Measurements from ENCODE around the gene SCGB2A2.

Gene SCGB2A2

DNA sequence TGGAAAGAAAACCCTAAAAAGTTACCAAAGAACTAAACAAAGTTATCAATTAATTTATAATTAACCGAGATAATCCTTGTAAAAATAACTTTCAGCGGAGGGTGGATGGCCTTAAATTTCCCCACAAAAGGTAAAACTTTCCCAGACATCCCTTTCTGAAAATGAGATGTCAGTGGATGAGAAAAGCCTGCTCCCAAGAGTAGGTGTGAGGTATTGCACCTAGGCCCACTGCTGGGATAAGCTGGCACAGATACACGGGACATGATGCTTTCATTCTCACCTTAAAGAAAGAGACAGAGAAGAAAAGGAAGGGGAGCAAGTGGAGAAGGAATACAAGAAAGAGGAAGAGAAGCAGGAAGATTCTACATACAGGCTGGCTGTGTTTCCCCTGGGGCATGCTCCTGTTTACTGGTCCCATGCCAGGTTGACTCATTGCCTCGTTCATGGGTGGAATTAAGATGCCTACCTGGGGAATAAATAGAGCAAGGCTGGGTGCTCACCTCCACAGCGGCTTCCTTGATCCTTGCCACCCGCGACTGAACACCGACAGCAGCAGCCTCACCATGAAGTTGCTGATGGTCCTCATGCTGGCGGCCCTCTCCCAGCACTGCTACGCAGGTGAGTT lies at the start of gene SCGB2A2:
Gene SCGB2A2, plus strand, starts transcription at position 505 of the 625 bp plus-strand sequence. Its CDS starts 59 bp downstream, at position 564.
- no peak for DNase-seq (ENCODE audit: low read depth)

DNA sequence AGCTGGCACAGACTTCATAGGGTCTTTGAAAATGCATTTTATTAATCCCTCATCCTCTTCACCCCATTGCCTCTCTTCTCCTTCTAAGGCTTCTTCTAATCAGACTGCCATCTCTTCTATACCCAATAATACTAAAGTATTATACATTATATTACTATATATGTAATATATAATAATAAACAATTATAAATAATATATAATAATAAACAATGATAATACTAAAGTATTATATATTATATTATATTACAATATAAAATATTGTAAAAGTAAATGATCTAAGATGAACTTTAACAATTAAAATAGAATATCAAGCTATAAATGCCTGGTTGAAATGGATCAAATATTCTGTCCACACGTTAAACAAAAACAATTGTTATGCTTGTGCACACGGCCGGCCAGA lies 48.5 kb upstream of the SCGB2A2 start:
- DNase-seq (ENCODE audit: low read depth), result no peak

DNA sequence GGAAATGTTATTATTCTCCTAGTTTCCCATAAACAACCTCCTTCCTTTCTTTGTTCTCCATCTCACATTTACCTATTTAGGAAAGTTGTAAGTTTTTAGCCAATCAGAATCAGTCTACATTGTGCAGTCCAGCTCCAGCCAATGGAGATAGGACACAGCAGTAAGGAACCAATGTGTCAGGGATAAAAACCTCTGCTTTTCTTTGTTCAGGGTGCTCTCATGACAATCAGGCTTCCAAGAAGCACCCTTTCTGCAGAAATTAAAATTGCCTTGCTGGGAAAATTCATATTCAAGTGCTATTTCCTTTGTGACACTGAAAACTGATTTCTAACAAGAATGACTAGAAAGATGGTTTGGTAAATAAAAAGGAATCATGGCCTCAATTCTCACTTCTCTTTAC lies 46.9 kb upstream of the SCGB2A2 start:
- no peak for DNase-seq (ENCODE audit: low read depth)

DNA sequence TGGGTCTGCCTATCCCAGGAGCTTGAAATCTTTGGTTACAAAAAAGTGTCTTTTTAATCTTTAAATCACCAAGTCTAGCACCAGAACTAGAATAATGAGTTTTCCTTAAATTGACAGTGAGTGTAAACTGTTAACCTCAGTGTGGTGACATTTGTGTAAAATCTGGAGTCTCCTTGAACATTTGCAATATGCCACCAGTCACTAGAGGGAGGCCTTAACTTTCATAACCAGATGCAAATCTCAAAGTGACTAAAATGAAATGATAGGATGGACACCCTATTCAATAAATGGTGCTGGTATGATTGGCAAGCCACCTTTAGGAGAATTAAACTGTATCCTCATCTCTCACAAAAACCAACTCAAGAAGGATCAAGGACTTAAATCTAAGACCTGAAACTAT lies 36.2 kb upstream of the SCGB2A2 start:
- DNase-seq (ENCODE audit: low read depth), result no peak

DNA sequence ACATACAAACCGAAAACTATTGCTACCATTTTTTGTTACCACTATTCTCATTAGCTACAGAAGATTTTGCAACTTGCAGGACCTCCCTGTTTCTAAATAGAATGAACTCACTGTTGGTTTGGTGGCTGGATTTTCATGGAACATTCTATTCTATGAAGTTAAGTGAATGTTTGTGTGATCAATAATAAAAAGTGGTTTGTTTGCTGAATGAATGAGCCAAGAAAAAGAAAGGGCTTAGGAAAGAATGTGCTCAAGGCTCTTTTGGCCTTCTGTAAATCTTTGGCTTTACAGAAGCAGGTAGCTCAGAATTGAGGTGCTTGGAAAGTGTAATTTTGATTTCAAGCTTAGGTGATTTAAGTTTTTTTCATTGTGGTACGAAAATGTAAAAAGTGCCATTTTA lies 33.8 kb upstream of the SCGB2A2 start:
- DNase-seq (ENCODE audit: low read depth), result no peak

DNA sequence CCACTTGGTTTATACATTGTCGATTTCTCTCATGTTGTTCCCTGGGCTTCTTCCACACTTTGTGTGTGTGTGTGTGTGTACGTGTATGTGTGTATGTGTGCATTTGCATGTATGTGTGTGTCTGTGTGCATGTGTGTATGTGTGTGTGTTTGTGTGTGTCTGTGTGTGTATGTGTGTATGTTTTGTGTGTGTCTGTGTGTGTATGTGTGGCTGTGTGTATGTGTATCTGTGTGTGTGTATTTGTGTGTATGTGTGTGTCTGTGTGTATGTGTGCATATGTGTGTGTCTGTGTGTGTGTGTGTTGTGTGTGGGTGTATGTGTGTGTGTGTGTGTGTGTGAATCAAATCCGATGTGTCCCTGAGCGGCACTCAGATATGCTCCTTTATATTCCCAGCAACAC lies 32.5 kb upstream of the SCGB2A2 start:
- no peak for DNase-seq (ENCODE audit: low read depth)

DNA sequence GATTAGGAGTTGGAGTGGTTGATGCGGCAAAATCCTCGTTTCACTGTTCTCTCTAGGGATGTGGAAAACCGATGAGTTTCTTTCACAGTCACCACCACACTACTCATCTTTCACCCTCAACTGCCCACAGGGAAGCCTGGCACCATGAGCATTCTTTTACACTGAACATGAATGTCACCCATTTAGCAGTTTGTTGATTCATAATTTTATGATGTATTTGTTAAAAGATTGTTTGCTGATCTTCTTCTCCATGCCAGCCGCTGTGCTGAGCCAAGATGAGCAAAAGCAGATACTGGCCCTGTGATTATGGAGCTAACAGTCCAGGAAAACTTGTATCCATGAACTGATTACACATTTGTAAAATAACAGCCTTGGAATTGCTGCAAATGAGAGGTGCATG lies 31.8 kb upstream of the SCGB2A2 start:
- no peak for DNase-seq (ENCODE audit: low read depth)

DNA sequence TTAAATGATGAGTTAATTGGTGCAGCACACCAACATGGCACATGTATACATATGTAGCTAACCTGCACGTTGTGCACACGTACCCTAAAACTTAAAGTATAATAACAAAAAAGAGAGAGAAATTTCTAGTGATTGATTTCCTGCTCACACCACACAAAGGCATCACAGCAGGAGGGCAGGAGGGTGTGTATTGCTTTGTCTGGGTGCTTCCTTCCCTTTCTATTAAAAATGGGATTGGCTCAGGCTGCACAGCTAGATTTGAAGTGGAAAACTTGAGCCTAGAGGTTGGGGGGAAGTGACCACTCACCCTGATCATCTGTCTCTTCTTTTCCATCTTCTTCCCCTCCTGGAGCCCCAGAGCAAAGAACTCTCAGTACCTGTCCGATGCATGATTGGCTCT lies 28.9 kb upstream of the SCGB2A2 start:
- no peak for DNase-seq (ENCODE audit: low read depth)

DNA sequence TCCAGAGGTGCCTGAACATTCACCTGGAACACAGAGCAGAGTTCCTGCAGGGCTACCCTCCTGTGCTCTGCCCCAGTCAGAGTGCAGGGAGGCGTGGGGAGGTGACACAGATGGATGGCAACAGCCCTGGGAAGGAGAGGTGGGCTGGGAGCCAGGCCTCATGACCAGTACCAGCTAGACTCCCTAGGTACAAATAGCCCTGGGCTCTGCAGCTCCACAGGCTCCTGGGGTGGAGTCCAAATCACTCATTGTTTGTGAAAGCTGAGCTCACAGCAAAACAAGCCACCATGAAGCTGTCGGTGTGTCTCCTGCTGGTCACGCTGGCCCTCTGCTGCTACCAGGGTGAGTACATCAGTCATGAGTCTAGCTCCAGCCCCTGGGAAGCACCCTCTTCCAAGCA lies 27.9 kb upstream of the SCGB2A2 start, which contains the start of gene SCGB1D2:
Gene SCGB1D2, plus strand, starts transcription at position 219 of the 400 bp plus-strand sequence. Its CDS starts 69 bp downstream, at position 288.
- DNase-seq (ENCODE audit: low read depth), result no peak

DNA sequence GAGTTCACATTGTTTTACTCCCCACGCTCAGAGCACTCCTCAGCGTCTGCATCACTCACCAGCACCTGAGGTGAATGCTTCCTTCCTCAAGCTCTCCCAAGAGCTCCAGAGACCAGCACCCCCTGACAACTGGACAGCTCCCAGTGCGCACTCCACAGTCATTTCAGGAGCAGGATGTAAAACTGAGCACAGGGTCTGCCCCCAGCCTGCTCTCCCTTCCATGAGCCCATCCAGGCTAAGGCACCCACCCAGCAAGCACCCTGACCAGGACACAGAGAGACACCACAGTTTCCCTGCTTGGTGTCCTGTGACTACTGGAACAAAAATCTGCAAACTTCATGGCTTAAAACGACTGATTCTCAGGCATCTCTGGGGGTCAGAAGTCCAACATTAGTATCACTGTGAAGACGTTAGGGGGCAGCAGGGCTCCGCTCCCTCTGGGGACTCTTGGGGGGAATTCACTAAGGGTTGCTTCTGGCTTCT lies 24.6 kb upstream of the SCGB2A2 start:
- no peak for DNase-seq (ENCODE audit: low read depth)

DNA sequence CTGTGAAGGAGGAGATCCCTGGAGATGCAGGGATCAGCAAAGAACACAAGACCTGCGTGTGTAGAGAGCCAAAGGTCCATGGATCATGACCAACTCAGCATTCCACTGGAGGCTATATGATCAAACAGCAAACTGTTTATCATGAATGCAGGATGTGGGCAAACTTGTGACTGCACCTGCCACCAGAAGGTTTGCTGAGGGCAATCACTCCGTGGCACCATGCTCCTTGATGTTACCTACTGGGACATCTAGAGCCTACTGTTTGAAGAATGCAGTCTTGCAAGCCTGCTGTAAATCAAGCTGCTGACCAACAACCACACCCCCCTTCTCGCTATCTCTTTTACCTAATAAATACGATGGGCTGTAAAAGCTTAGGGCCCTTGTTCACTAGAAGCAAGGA lies 18.3 kb upstream of the SCGB2A2 start:
- DNase-seq (ENCODE audit: low read depth), result no peak

DNA sequence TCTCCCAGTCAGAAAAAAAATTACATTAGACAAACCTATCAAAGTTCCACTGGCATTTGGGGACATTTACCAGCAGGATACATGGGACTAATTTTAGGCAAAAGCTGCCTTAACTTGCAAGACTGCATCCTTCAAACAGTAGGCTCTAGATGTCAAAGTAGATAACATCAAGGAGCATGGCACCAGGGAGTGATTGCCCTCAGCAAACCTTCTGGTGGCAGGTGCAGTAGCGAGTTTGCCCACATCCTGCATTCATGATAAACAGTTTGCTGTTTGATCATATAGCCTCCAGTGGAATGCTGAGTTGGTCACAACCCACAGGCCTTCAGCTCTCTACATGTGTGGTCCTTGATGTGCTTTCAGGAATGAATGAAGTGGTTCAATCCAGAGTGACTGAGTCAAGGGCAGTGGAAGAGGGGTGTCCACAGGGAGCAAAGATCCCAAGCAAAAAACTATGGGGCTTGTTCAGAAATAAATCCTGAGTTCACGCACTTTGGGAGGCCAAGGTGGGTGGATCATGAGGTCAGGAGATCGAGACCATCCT lies 15.9 kb upstream of the SCGB2A2 start:
- DNase-seq (ENCODE audit: low read depth), result no peak

DNA sequence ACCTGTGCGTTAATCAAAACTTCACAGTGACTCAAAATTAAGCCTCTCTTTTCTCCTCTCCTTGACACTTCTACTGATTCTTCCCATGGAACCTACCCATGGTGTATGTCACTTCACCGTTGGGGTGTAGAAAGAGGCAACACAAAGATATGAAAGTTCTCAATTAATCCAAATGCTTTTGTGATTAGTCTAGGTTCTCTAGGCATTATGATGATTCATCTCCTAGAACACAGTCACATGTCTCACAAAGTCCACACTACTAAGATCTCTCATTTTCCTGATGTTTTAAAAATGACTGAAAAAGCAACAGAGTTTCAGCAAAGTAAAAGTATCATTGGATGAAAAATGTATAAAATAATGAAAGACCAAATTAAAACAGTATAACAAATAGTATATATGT lies 13.7 kb upstream of the SCGB2A2 start:
- DNase-seq (ENCODE audit: low read depth), result no peak

DNA sequence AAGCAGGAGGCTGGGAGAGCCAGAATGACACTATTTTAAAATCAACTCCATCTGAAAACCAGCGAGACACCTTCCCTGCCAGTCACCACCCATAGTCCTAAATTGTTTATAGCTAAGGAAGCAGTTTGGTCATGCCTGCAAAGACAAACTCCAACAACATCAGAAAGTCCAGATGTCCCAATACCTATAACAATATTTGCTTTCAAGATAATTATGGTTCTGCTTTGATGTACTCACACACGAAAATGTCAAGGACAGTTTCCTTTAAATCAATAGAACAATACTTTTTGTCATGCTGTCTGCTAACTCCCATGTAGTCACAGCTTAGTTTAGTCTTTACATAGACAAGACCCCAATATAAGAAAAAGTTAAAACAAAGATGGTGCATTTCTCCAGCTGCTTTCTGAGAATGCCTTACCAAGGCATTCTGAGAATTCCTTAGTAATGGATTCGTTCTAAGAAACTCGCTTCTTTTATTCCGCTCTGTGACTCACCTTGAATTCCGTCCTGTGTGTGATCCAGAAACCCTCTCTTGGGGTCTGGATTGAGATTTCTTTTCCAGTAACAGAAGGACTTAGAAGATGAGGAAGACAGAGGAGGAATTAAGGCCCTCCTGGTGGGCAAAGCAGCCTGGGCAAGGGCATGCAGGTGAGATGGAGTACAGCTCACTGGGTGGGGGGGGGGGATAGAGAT lies 9.6 kb upstream of the SCGB2A2 start:
- DNase-seq (ENCODE audit: low read depth), result no peak

DNA sequence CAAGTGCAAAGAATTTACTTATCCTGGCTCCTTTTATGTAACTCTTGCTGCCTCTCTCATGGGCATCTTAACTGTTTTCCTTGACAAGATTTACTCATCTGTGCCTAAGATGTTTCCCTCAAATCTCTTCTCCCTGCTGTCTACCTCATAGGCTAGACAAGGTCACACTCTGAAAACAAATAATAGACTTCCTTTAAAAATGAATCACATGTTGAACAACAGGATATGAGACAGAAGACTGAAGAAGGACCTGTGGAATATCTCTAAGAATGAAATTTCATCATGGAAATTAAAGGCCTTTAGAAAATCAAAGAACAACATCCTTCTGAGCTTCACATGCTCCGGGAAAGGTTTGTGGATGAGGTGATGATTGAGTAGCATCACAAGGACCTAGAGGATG lies 6.0 kb upstream of the SCGB2A2 start:
- DNase-seq (ENCODE audit: low read depth), result no peak

DNA sequence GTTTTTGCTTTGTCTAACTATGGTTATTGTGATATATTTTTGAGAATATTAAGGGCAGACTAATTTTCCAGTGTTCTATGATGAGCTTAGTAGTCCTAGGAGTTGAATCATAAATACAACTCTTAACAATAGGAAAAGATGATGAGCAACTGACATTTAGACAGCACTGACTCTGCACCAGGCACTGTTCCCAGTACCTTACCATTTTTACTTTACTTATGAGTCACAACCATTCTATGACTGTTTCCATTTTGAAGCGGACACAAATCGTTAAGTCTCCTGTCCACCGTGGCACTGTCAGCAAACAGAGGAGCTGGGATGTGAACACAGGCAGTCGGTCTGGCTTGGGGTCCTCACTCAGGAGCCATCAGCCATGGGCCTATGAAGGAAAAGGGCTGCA lies 3.4 kb upstream of the SCGB2A2 start:
- no peak for DNase-seq (ENCODE audit: low read depth)

DNA sequence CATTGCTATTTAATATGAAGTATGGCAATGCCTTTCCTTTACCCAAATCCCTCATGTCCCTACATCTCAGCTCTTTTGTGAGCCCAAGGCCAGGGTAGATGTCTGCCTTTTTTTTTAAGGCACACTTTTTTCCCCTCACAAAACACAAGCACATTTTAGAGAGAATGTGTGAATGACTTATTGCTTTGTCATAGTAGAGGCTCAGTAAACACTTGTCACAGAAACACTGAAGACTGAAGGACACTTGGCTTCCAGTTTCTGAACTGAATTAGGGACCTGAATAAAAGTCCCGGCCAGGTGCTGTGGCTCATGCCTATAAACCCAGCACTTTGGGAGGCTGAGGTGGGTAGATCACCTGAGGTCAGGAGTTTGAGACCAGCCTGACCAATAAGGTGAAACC lies 2.9 kb upstream of the SCGB2A2 start:
- DNase-seq (ENCODE audit: low read depth), result no peak

DNA sequence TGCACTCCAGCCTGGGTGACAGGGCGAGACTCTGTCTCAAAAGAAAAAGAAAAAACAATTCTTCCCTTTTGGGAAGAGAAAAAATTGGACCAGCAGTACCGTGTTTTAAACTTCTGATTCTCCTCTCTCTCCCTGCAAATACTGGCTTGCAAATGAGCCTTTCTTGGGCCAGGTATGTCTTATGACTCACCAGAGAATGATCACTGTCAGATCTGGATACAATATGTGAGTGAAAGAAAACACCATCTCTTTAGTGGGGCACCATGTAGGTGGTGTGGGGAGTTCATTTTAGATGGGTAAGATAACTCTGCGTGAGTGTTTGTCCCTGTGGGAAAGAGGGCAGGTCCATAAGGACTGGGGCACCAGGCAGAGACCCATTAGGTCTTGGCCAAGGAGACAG lies 2.4 kb upstream of the SCGB2A2 start:
- no peak for DNase-seq (ENCODE audit: low read depth)

DNA sequence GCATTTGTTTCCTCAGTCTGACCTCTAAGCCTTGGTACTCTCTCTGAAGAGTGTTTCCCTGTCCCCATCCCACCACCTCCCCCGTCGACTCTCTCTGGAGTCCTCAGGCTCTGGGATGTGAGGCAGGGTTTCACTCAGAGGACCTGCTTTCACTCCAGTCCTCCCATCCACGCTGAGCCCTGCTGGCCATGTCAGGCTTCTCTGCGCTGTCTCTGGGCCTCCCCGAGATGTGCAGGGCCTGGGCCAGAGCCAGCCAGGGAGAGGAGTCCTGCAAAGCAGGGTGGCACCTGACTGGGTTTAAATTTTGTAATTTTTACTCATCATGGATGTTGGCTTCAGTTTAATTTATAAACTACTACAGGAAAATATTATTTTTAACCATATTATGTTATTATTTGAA lies 3.3 kb downstream of the SCGB2A2 start:
- no peak for DNase-seq (ENCODE audit: low read depth)

DNA sequence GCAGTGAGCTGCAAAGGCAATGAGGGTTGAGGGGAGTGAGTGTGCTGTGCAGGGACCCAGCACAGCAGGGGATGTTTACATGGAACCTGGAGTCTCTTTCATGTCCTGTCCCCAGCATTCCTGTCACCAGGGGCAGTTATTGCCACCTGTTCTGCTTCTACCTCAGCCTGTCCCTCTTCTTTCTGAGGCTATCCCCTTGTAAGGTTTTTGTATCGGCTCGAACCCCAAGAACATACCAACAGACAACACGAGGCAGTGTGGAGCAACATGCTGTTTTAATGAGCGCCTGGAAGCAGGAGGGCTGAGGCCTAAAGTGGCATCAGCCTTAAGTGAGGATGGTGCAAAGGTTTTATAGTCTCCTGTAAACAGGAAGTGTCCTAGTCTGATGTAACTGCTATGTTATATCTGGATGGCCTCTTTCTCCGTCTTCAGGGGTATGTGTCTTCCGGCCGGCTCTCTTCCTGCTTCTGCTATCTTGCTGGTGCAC lies 3.9 kb downstream of the SCGB2A2 start:
- DNase-seq (ENCODE audit: low read depth), result no peak

DNA sequence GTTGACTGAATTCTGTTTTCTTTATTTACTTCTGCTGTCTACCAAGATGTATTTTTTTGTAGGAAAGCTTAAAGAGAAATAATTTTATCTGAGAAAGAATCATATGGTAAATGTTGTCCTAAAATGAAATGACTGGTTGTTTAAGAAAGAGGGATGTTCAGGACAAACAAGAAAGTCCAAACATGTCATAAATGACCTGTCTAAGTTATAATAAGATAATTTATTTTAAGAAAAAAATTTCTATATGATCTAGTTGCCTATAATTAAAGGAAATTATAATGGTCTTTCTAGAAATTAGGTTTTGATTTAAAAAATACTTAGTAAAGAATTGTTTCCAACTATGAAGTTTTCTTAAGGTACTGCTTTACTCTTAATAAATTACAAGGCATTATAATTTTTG lies 10.5 kb downstream of the SCGB2A2 start:
- no peak for DNase-seq (ENCODE audit: low read depth)

DNA sequence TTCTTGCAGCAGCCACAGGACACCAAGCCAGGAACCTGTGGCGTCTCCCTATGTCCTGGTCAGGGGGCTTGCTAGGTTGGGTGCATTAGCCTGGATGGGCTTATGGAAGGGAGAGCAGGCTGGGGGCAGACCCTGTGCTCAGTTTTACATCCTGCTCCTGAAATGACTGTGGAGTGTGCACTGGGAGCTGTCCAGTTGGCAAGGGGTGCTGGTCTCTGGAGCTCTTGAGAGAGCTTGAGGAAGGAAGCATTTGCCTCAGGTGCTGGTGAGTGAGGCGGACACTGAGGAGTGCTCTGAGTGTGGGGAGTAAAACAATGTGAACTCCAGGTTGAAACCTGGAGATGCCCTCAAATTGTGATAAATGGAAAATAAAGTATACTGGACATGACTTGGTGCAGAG lies 25.5 kb downstream of the SCGB2A2 start:
- no peak for DNase-seq (ENCODE audit: low read depth)

DNA sequence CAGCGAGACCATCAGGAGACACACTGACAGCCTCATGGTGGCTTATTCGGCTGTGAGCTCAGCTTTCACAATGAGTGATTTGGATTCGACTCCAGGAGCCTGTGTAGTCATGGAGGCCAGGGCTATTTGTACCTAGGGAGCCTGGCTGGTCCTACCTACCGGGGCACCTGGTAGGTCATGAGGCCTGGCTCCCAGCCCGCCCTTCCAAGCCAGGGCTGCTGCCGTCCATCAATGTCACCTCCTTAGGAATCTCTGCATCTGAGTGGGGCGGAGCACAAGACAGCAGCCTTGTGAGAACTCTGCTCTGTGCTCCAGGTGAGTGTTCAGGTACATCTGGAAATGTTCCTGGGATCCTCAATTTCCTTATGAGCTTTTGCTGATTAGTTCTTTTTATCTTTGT lies 29.0 kb downstream of the SCGB2A2 start, which contains the start of gene SCGB1D4:
Gene SCGB1D4, minus strand, starts transcription at position 101 of the 400 bp plus-strand sequence. Its CDS starts 65 bp downstream, at position 36.
- no peak for DNase-seq (ENCODE audit: low read depth)

Data from stimulated activated CD8-positive, alpha-beta memory T cell treated with anti-CD3 and anti-CD28 coated beads, Interleukin-12 subunit alpha, Interleukin-12 subunit beta, amount 100 ng/mL, for 1 hour (primary cell).